ENCODE measurements around the gene LRRC18. TPM values are rescaled to one million over a fixed set of nuclear protein-coding genes. Genes with fewer than 3 reads are reported as not detected.

Gene LRRC18
- total RNA-seq, 1 experiment from 2014 or later = not detected

- Mint-ChIP-seq H3K4me1 (peaks cover 3 to 9% of the 10 kb centered on the region in 2 experiments; a peak in 3 of 4 replicates), H3K9me3 (peaks cover 0 to 4% of the 10 kb centered on the region in 2 experiments; a peak in 2 of 5 replicates), H3K4me3 (no peak overlapping the region), H3K27ac (no peak overlapping the region), H3K36me3 (ENCODE audit: insufficient read depth in 1 of 3, low read depth in 3 of 3) (no peaks in the 10 kb centered on the region; a peak in 2 of 7 replicates), H3K27me3 (ENCODE audit: low read depth) (no peaks in the 10 kb centered on the region; the same call in 1 of the 2 replicates)
- H3K56ac ChIP-seq (ENCODE audit: insufficient read length, low read depth, low read length) = no peak overlapping the region
- no peak overlapping the region for H3K27ac ChIP-seq (ENCODE audit: insufficient read length, low read depth, low read length)
- no peaks in the 10 kb centered on the region; the same call in 1 of the 2 replicates for H3K27me3 ChIP-seq (ENCODE audit: insufficient read depth, low read length)
- H4K5ac ChIP-seq (ENCODE audit: insufficient read length, low read depth, low read length) = no peak overlapping the region
- no peak overlapping the region for H4K8ac ChIP-seq (replicated peaks; ENCODE audit: insufficient read length, low read depth, low read length)
- H3K23ac ChIP-seq (ENCODE audit: insufficient read length, low read depth, low read length) = no peak overlapping the region
- no peak overlapping the region for H2AK5ac ChIP-seq (ENCODE audit: insufficient read length, low read length)
- no peak overlapping the region for H2BK12ac ChIP-seq (ENCODE audit: insufficient read length, low read depth, low read length)
- H3K18ac ChIP-seq (ENCODE audit: insufficient read length, low read depth, low read length) = no peak overlapping the region
- no CpG with 5 or more reads among the region's 2 CpGs for WGBS (ENCODE audit: extremely low coverage, insufficient read length, low lambda C conversion rate)
- H3K9me3 ChIP-seq (ENCODE audit: control insufficient read depth, low read depth, low read length) = no peaks in the 10 kb centered on the region
- H3K4me1 ChIP-seq (ENCODE audit: insufficient read depth, low read length) = peaks cover 3% of the 10 kb centered on the region; the same call in 1 of the 2 replicates
- no peak overlapping the region for H3K4me2 ChIP-seq (ENCODE audit: insufficient read depth, insufficient read length, low read length)
- DNase-seq = no peak
- H3K79me2 ChIP-seq (ENCODE audit: insufficient read depth, low read length) = no peaks in the 10 kb centered on the region
- H2BK120ac ChIP-seq (ENCODE audit: low read depth, low read length, poor library complexity, severe bottlenecking) = no peak overlapping the region
- H3K4ac ChIP-seq (ENCODE audit: low read depth, low read length) = no peak overlapping the region
- no peak overlapping the region for H2BK15ac ChIP-seq (ENCODE audit: low read depth, low read length)
- H3K79me1 ChIP-seq (ENCODE audit: insufficient read depth, low read depth, low read length, poor library complexity, severe bottlenecking) = no peaks in the 10 kb centered on the region
- no peak overlapping the region for H4K91ac ChIP-seq (ENCODE audit: insufficient read length, low read depth, low read length)
- H2BK20ac ChIP-seq (ENCODE audit: low read depth, low read length, poor library complexity, severe bottlenecking) = no peak overlapping the region
- H3K14ac ChIP-seq (ENCODE audit: insufficient read depth, low read length) = no peak overlapping the region
- H4K20me1 ChIP-seq (ENCODE audit: control insufficient read depth, insufficient read depth, insufficient read length) = no peaks in the 10 kb centered on the region
- H3K23me2 ChIP-seq (ENCODE audit: insufficient read length, low read depth, low read length, poor library complexity, severe bottlenecking) = no peaks in the 10 kb centered on the region
- no peak overlapping the region for H2BK5ac ChIP-seq (ENCODE audit: insufficient read length, low read length)
- no peak overlapping the region for H2AFZ ChIP-seq (ENCODE audit: low read length)
- H3T11ph ChIP-seq (ENCODE audit: low read length) = no peak overlapping the region
- H3K9ac ChIP-seq (ENCODE audit: extremely low read depth, insufficient read length, low read length) = no peak overlapping the region
- TF ChIP-seq, protein P1, sequence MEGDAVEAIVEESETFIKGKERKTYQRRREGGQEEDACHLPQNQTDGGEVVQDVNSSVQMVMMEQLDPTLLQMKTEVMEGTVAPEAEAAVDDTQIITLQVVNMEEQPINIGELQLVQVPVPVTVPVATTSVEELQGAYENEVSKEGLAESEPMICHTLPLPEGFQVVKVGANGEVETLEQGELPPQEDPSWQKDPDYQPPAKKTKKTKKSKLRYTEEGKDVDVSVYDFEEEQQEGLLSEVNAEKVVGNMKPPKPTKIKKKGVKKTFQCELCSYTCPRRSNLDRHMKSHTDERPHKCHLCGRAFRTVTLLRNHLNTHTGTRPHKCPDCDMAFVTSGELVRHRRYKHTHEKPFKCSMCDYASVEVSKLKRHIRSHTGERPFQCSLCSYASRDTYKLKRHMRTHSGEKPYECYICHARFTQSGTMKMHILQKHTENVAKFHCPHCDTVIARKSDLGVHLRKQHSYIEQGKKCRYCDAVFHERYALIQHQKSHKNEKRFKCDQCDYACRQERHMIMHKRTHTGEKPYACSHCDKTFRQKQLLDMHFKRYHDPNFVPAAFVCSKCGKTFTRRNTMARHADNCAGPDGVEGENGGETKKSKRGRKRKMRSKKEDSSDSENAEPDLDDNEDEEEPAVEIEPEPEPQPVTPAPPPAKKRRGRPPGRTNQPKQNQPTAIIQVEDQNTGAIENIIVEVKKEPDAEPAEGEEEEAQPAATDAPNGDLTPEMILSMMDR (conservative IDR thresholded peaks at IDR 0.05) = no peak
These were observed 56.8 kb downstream of the LRRC18 start for GRCh38 chr10:48882881-48883280.

All from H9 (cell line).